K562 (cell line): ENCODE measurements around the gene MAN1B1. TPM values are rescaled to one million over a fixed set of nuclear protein-coding genes. Genes with fewer than 3 reads are reported as not detected.

Experiments used
- CREB3 ChIP-seq: fragments of 450-650 bp; conservative IDR thresholded peaks from 2 replicates; pipeline ENCODE4 v1.6.1; 2016; ENCODE audit warnings: missing genetic modification characterization, low read depth, mild to moderate bottlenecking, missing compliant biosample characterization, moderate library complexity
- DDX20 ChIP-seq: fragments of 450-650 bp; IDR thresholded peaks from 2 replicates; pipeline ENCODE4 v1.6.1; 2016; ENCODE audit warnings: missing genetic modification characterization, low read depth, mild to moderate bottlenecking, missing compliant biosample characterization, moderate library complexity
- ELK1 ChIP-seq: sonication (generic); formaldehyde crosslinking; IDR thresholded peaks from 2 replicates; pipeline ENCODE4 v1.8.1; 2022; ENCODE audit warnings: missing genetic modification reagents
- ESRRA ChIP-seq: fragments of 450-650 bp; IDR thresholded peaks from 2 replicates; pipeline ENCODE4 v1.6.1; 2014; ENCODE audit warnings: low read depth, mild to moderate bottlenecking, moderate library complexity, borderline replicate concordance
- FIP1L1 ChIP-seq: fragments of 200-400 bp; formaldehyde crosslinking; IDR thresholded peaks from 2 replicates; pipeline ENCODE4 v1.6.1; 2018; ENCODE audit warnings: mild to moderate bottlenecking, low read depth, low read length; ENCODE audit not compliant: poor library complexity, severe bottlenecking
- FOXM1 ChIP-seq, 2 experiments: fragments of 450-650 bp in 1 of 2; sonication (generic) in 1 of 2; formaldehyde crosslinking in 1 of 2; IDR thresholded peaks; 2 replicates each; pipeline versions ENCODE4 v1.6.1 to v1.9.0; 2017 to 2022; ENCODE audit warnings: low read depth in 2 of 2, mild to moderate bottlenecking in 2 of 2, missing genetic modification reagents in 1 of 2, moderate library complexity in 1 of 2
- ILK ChIP-seq: fragments of 450-650 bp; IDR thresholded peaks from 2 replicates; pipeline ENCODE4 v1.6.1; 2016; ENCODE audit warnings: missing genetic modification characterization, low read depth, mild to moderate bottlenecking, missing compliant biosample characterization, moderate library complexity, borderline replicate concordance
- KLF6 ChIP-seq: fragments of 250-450 bp; sonication (Bioruptor Pico); IDR thresholded peaks from 2 replicates; pipeline ENCODE4 v1.4.0; 2020; ENCODE audit warnings: mild to moderate bottlenecking, moderate library complexity, borderline replicate concordance
- MAX ChIP-seq: sonication (generic); formaldehyde crosslinking; IDR thresholded peaks from 2 replicates; pipeline ENCODE4 v1.9.0; 2022; ENCODE audit warnings: mild to moderate bottlenecking, missing genetic modification reagents
- MTA1 ChIP-seq: fragments of 450-650 bp; IDR thresholded peaks from 2 replicates; pipeline ENCODE4 v1.6.1; 2017; ENCODE audit warnings: borderline replicate concordance
- POLR2B ChIP-seq: fragments of 450-650 bp; IDR thresholded peaks from 2 replicates; pipeline ENCODE4 v1.6.1; 2018; ENCODE audit warnings: low read depth; ENCODE audit not compliant: partially characterized antibody
- PTBP1 ChIP-seq: fragments of 200-400 bp; formaldehyde crosslinking; IDR thresholded peaks from 2 replicates; pipeline ENCODE4 v1.6.1; 2017; ENCODE audit warnings: low read depth, low read length
- PTRF ChIP-seq: fragments of 450-650 bp; IDR thresholded peaks from 2 replicates; pipeline ENCODE4 v1.6.1; 2016; ENCODE audit warnings: mild to moderate bottlenecking, missing genetic modification characterization, missing compliant biosample characterization
- SLC30A9 ChIP-seq: fragments of 250-450 bp; sonication (Bioruptor Pico); IDR thresholded peaks from 2 replicates; pipeline ENCODE4 v1.8.0; 2022; ENCODE audit warnings: mild to moderate bottlenecking, moderate library complexity
- SMARCE1 ChIP-seq: fragments of 450-650 bp; IDR thresholded peaks from 2 replicates; pipeline ENCODE4 v1.7.1; 2016; ENCODE audit warnings: mild to moderate bottlenecking
- SRSF7 ChIP-seq: fragments of 200-400 bp; formaldehyde crosslinking; optimal IDR thresholded peaks from 2 replicates; pipeline ENCODE3; 2017; ENCODE audit warnings: mild to moderate bottlenecking, low read depth, low read length
- SUPT5H ChIP-seq: fragments of 450-650 bp; IDR thresholded peaks from 2 replicates; pipeline ENCODE4 v1.6.1; 2016
- ZBTB7A ChIP-seq: IDR thresholded peaks from 2 replicates; pipeline ENCODE4 v1.6.1; 2011; ENCODE audit warnings: low read depth, mild to moderate bottlenecking, low read length, moderate library complexity, borderline replicate concordance; ENCODE audit not compliant: control insufficient read depth
- ZBTB8A ChIP-seq: fragments of 450-650 bp; IDR thresholded peaks from 2 replicates; pipeline ENCODE4 v1.6.1; 2018; ENCODE audit warnings: mild to moderate bottlenecking, moderate library complexity; ENCODE audit not compliant: partially characterized antibody
- ZFP91 ChIP-seq: sonication (generic); formaldehyde crosslinking; IDR thresholded peaks from 2 replicates; pipeline ENCODE4 v1.8.0; 2022; ENCODE audit warnings: mild to moderate bottlenecking, missing genetic modification reagents
- ZNF121 ChIP-seq: sonication (generic); formaldehyde crosslinking; conservative IDR thresholded peaks from 2 replicates; pipeline ENCODE4 v1.8.0; 2022; ENCODE audit warnings: missing genetic modification reagents
- ZNF175 ChIP-seq: fragments of 200-800 bp; sonication (Bioruptor generic); IDR thresholded peaks from 2 replicates; pipeline ENCODE4 v1.6.1; 2016; ENCODE audit warnings: low read depth, mild to moderate bottlenecking, missing genetic modification characterization, missing compliant biosample characterization
- ZNF436 ChIP-seq: fragments of 250-450, 450-650 bp; sonication (Bioruptor Pico); formaldehyde crosslinking; IDR thresholded peaks from 2 replicates; pipeline ENCODE4 v1.7.0; 2020; ENCODE audit warnings: mild to moderate bottlenecking
- ZNF586 ChIP-seq: fragments of 450-650 bp; formaldehyde crosslinking; conservative IDR thresholded peaks from 2 replicates; pipeline ENCODE4 v1.4.0; 2020; ENCODE audit warnings: mild to moderate bottlenecking, moderate library complexity
- polyA plus RNA-seq, 8 experiments: library from polyadenylated mRNA; depleted of rRNA in 4 of 8; stranded (reverse) in 5 of 8; unstranded in 3 of 8; fragments of >200 nt; fragmentation: Nextera tagmentation in 2 of 8; fragmentation: Illumina TruSeq in 1 of 8; extraction: Ambion mirVana in 2 of 8; extraction: Trizol in 1 of 8; gene quantifications; 2 replicates each; pipeline versions ENCODE4 v1.2.1 to v1.2.3, GENCODE V29; 2011 to 2014; ENCODE audit warnings: inconsistent platforms in 1 of 8, missing spikeins in 1 of 8
- total RNA-seq, 7 experiments: library from RNA; depleted of rRNA in 6 of 7; stranded (reverse); fragments of >200 nt in 6 of 7; fragmentation: Illumina TruSeq in 2 of 7; extraction: Trizol in 2 of 7; gene quantifications; 2 replicates each; pipeline versions ENCODE4 v1.2.1 to v1.2.3, GENCODE V29; 2011 to 2021; ENCODE audit warnings: low replicate concordance in 1 of 7

Gene MAN1B1
- total and polyA plus RNA-seq, 9 of the 15 experiments (the other 6 are each of a cell fraction or from before 2014, with no cell fraction given): 0.55 to 36.6 (median 27.3) TPM

GRCh38 chr9:137074657-137075274 lies 12.0 kb upstream of the MAN1B1 start (continued):
- TF ChIP-seq ZFP91 (no peak), SMARCE1 (no peak), SRSF7 (no peak), POLR2B (no peak), ESRRA (no peak), CREB3 (tag) (peak; percentile 100), MAX (no peak), KLF6 (CRISPR knock-in tag) (peak; percentile 99), ILK (tag) (peak; percentile 96), FIP1L1 (no peak), DDX20 (tag) (peak; percentile 98), ZBTB7A (peak; percentile 11; the same call in 1 of the 2 replicates), MTA1 (no peak), PTBP1 (no peak), ELK1 (CRISPR knock-in tag) (no peak), PTRF (tag) (peak; percentile 99), SLC30A9 (CRISPR knock-in tag) (peak; percentile 89; the same call in 1 of the 2 replicates), ZNF586 (CRISPR knock-in tag) (peak; percentile 96), ZNF436 (CRISPR knock-in tag) (no peak), ZNF121 (no peak), ZNF175 (CRISPR knock-in tag) (peak; percentile 100), SUPT5H (no peak), ZBTB8A (no peak), FOXM1 (IDR thresholded peaks at IDR 0.05; ENCODE audit: low read depth) (no peak), FOXM1 (CRISPR knock-in tag; IDR thresholded peaks at IDR 0.05; ENCODE audit: low read depth) (no peak)
